Astrocyte (in vitro differentiated cells and primary cell): ENCODE data around the gene LRRC43. TPM values are rescaled to one million over a fixed set of nuclear protein-coding genes. Genes with fewer than 3 reads are reported as not detected.

Experiments
- DNase-seq: peaks from one replicate; pipeline ENCODE4 v3.0.0-alpha.2; 2010; ENCODE audit warnings: low read depth
- FAIRE-seq: peaks from 2 replicates; lab custom pipeline; 2011; peaks lifted over from hg19 to GRCh38; lab: Jason Lieb, UNC
- H2AFZ ChIP-seq: 2 replicates; pipeline ENCODE4 v1.6.0; 2012; ENCODE audit warnings: low read depth, low read length, inconsistent platforms
- H3K27ac ChIP-seq: 2 replicates; pipeline ENCODE4 v1.5.1; 2011; ENCODE audit warnings: low read depth, low read length, inconsistent platforms
- H3K27me3 ChIP-seq: 2 replicates; pipeline ENCODE4 v1.6.0; 2011; ENCODE audit warnings: low read length, inconsistent platforms; ENCODE audit not compliant: insufficient read depth
- H3K36me3 ChIP-seq: 2 replicates; pipeline ENCODE4 v1.5.1; 2011; ENCODE audit warnings: low read length, inconsistent platforms; ENCODE audit not compliant: insufficient read depth
- H3K4me1 ChIP-seq: 2 replicates; pipeline ENCODE4 v1.5.1; 2011; ENCODE audit warnings: low read length, inconsistent platforms; ENCODE audit not compliant: insufficient read depth
- H3K4me2 ChIP-seq: 2 replicates; pipeline ENCODE4 v1.6.0; 2012; ENCODE audit warnings: low read length, inconsistent platforms
- H3K4me3 ChIP-seq: 2 replicates; pipeline ENCODE4 v1.5.1; 2011; ENCODE audit warnings: low read depth, mild to moderate bottlenecking, low read length, inconsistent platforms; ENCODE audit not compliant: insufficient read depth
- H3K79me2 ChIP-seq: 2 replicates; pipeline ENCODE4 v1.6.0; 2012; ENCODE audit warnings: mild to moderate bottlenecking, low read length, inconsistent platforms; ENCODE audit not compliant: insufficient read depth
- H3K9ac ChIP-seq: 2 replicates; pipeline ENCODE4 v1.6.0; 2012; ENCODE audit warnings: mild to moderate bottlenecking, low read length, inconsistent platforms
- H3K9me3 ChIP-seq: 2 replicates; pipeline ENCODE4 v1.5.1; 2012; ENCODE audit warnings: low read depth, mild to moderate bottlenecking, low read length, inconsistent platforms; ENCODE audit not compliant: insufficient read depth
- H4K20me1 ChIP-seq: 2 replicates; pipeline ENCODE4 v1.6.0; 2012; ENCODE audit warnings: low read length, inconsistent platforms; ENCODE audit not compliant: insufficient read depth
- H3K27ac Mint-ChIP-seq: one replicate; pipeline ENCODE4 v1.8.0; 2021; ENCODE audit warnings: mild to moderate bottlenecking, mixed read lengths; ENCODE audit not compliant: unreplicated experiment
- H3K27me3 Mint-ChIP-seq: one replicate; pipeline ENCODE4 v1.8.0; 2021; ENCODE audit warnings: low read depth, mixed read lengths; ENCODE audit not compliant: unreplicated experiment
- H3K36me3 Mint-ChIP-seq: one replicate; pipeline ENCODE4 v1.8.0; 2021; ENCODE audit warnings: low read depth, mixed read lengths; ENCODE audit not compliant: unreplicated experiment
- H3K4me1 Mint-ChIP-seq: one replicate; pipeline ENCODE4 v1.8.0; 2021; ENCODE audit warnings: low read depth, mixed read lengths; ENCODE audit not compliant: unreplicated experiment
- H3K4me3 Mint-ChIP-seq: one replicate; pipeline ENCODE4 v1.8.0; 2021; ENCODE audit warnings: mild to moderate bottlenecking, moderate library complexity, mixed read lengths; ENCODE audit not compliant: unreplicated experiment
- H3K9me3 Mint-ChIP-seq: one replicate; pipeline ENCODE4 v1.8.0; 2021; ENCODE audit warnings: mild to moderate bottlenecking, mixed read lengths; ENCODE audit not compliant: unreplicated experiment
- EZH2 ChIP-seq: IDR thresholded peaks from 2 replicates; pipeline ENCODE4 v1.6.1; 2012; ENCODE audit warnings: mild to moderate bottlenecking, low read length, inconsistent platforms; ENCODE audit not compliant: insufficient read depth
- total RNA-seq: library from RNA; stranded (reverse); gene quantifications from 2 replicates; pipeline ENCODE4 v1.2.1, GENCODE V29; 2021
- TF ChIP-seq, protein P1 (sequence below): IDR thresholded peaks from 2 replicates; pipeline ENCODE4 v1.5.1; 2011; ENCODE audit warnings: low read depth, mild to moderate bottlenecking, inconsistent platforms, low read length, moderate library complexity; ENCODE audit not compliant: insufficient read depth

The LRRC43 gene
- total RNA-seq, 1 donor from 2014 or later = 0.73 TPM

DNA sequence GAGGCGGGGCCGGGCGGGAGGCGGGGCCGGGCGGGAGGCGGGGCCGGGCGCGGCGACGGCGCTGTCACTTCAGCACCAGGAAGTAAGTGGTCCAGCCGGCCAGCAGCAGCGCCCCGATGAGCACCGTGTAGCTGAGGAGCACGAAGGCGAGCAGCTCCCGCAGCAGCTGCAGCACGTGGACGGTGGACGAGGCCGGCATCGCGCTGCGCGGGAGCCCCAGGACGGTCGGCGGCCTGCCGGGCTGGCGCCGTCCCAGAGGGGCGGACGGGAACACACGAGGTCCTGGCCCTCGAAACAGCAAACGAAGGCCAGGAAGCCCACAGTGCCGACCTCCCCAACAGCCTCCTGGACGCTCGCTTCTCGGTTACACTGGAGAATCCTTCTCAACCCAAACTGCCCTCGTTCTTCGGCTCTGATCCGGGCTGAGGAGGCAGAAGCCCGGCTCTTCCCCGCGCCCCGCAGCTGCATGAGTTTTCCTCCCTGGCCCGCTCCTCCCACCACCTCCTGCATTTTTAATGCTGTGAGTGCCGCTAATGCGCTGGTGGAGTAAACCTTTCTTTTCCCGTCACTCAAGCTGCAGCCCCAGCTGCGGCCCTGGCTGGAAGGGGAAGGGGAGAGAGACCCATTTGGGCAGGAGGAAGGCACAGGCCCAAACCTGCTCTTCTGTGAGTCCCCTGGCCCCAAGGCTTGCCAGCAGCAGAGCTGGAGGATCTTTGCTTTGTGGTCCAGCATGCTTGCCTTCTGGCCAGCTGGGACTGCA is 43.6 kb downstream of the LRRC43 start:
- H3K79me2 ChIP-seq = peaks cover 40% of the 10 kb centered on the region
- peaks cover 14% of the 10 kb centered on the region for H3K36me3 ChIP-seq
- H3K9me3 ChIP-seq = no peaks in the 10 kb centered on the region
- peaks cover 14% of the 10 kb centered on the region for H3K4me1 ChIP-seq
- Mint-ChIP-seq H3K36me3 (peaks cover 15% of the 10 kb centered on the region), H3K4me1 (peaks cover 26% of the 10 kb centered on the region), H3K4me3 (no peak overlapping the region), H3K9me3 (no peaks in the 10 kb centered on the region), H3K27ac (no peak overlapping the region), H3K27me3 (no peaks in the 10 kb centered on the region)
- peak overlapping the region; percentile 72 for H2AFZ ChIP-seq
- peaks cover 43% of the 10 kb centered on the region for H4K20me1 ChIP-seq
- H3K4me2 ChIP-seq = peak overlapping the region; percentile 76
- FAIRE-seq (no peak), DNase-seq (no peak)
- TF ChIP-seq, protein P1, sequence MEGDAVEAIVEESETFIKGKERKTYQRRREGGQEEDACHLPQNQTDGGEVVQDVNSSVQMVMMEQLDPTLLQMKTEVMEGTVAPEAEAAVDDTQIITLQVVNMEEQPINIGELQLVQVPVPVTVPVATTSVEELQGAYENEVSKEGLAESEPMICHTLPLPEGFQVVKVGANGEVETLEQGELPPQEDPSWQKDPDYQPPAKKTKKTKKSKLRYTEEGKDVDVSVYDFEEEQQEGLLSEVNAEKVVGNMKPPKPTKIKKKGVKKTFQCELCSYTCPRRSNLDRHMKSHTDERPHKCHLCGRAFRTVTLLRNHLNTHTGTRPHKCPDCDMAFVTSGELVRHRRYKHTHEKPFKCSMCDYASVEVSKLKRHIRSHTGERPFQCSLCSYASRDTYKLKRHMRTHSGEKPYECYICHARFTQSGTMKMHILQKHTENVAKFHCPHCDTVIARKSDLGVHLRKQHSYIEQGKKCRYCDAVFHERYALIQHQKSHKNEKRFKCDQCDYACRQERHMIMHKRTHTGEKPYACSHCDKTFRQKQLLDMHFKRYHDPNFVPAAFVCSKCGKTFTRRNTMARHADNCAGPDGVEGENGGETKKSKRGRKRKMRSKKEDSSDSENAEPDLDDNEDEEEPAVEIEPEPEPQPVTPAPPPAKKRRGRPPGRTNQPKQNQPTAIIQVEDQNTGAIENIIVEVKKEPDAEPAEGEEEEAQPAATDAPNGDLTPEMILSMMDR = no peak
- TF ChIP-seq EZH2 = no peak
- H3K27ac ChIP-seq = no peak overlapping the region
- H3K27me3 ChIP-seq = no peaks in the 10 kb centered on the region
- H3K4me3 ChIP-seq = peak overlapping the region; percentile 48
- H3K9ac ChIP-seq = no peak overlapping the region

DNA sequence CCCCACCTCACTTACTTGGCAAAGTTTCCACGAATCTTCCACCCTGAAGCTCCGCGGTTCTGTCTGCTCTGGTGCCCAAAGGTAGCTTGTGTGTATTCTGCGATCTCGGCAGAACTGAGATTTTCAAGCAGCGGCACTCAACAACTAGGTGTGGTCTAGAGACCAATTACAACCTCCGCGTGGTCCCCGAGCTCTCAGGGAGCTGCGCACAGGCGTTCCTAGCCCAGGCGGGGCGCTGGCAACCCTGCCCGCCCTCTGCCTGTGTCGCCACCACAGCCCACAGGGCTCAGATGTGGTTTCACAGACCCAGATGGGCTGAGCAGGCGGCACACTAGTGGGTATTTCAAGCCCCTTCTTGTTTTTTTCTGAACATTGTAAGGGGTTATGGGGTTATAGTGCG is 44.4 kb downstream of the LRRC43 start:
- Histone ChIP-seq H3K4me1 (peaks cover 14% of the 10 kb centered on the region), H4K20me1 (peaks cover 37% of the 10 kb centered on the region), H3K27me3 (no peaks in the 10 kb centered on the region), H3K27ac (no peak overlapping the region), H3K4me2 (no peak overlapping the region), H3K36me3 (peaks cover 15% of the 10 kb centered on the region), H2AFZ (no peak overlapping the region), H3K9me3 (no peaks in the 10 kb centered on the region), H3K9ac (no peak overlapping the region), H3K79me2 (peaks cover 32% of the 10 kb centered on the region), H3K4me3 (no peak overlapping the region)
- TF ChIP-seq, protein P1 = no peak
- TF ChIP-seq EZH2 = no peak
- Mint-ChIP-seq H3K4me1 (peaks cover 20% of the 10 kb centered on the region), H3K4me3 (peak overlapping the region; percentile 27), H3K27ac (no peak overlapping the region), H3K27me3 (no peaks in the 10 kb centered on the region), H3K36me3 (peaks cover 18% of the 10 kb centered on the region), H3K9me3 (no peaks in the 10 kb centered on the region)
- FAIRE-seq (no peak), DNase-seq (no peak)

DNA sequence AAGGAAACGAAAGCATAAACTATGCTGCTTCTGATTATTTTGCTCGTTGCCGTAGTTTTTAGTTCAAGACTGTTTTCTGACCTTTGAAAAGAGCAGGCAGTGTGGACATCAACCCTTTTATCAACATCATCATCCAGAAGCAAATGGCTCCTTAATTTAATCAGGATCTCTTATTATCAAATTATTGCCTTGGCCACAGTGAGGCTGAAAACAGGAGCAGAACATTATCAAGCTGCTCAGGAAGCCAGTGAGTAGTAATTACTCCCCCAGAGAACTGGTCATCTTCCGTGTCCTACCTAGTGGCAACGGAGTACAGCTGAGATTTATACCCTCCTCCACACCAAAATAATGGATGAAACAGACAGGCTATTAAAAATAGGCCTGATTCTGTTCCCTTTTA is 45.2 kb downstream of the LRRC43 start:
- Mint-ChIP-seq H3K27me3 (no peaks in the 10 kb centered on the region), H3K27ac (no peak overlapping the region), H3K4me3 (no peak overlapping the region), H3K4me1 (peaks cover 15% of the 10 kb centered on the region), H3K9me3 (no peaks in the 10 kb centered on the region), H3K36me3 (peaks cover 19% of the 10 kb centered on the region)
- TF ChIP-seq EZH2 = no peak
- TF ChIP-seq, protein P1 = no peak
- H4K20me1 ChIP-seq = peaks cover 30% of the 10 kb centered on the region
- no peak for DNase-seq
- no peak for FAIRE-seq
- H3K9ac ChIP-seq = no peak overlapping the region
- H3K36me3 ChIP-seq = peaks cover 18% of the 10 kb centered on the region
- H3K27me3 ChIP-seq = no peaks in the 10 kb centered on the region
- H2AFZ ChIP-seq = no peak overlapping the region
- peaks cover 24% of the 10 kb centered on the region for H3K79me2 ChIP-seq
- H3K9me3 ChIP-seq = no peaks in the 10 kb centered on the region
- H3K27ac ChIP-seq = no peak overlapping the region
- H3K4me1 ChIP-seq = peaks cover 11% of the 10 kb centered on the region
- H3K4me2 ChIP-seq = no peak overlapping the region
- H3K4me3 ChIP-seq = no peak overlapping the region
